GM19239 (cell line): Measurements from ENCODE around the gene TRPM7.
"Not testable (repeated sequence)": the region's sequence is repeated elsewhere in the genome, so short reads cannot be mapped to it uniquely, and the experiment has no call there.

Source experiments
- DNase-seq: peaks from one replicate; pipeline ENCODE4 v3.0.0; 2011; ENCODE audit warnings: low spot score; ENCODE audit not compliant: insufficient read length
- FAIRE-seq: peaks from 2 replicates; lab custom pipeline; 2011; peaks lifted over from hg19 to GRCh38; lab: Jason Lieb, UNC

The TRPM7 gene

GRCh38 chr15:50686469-50687301 lies at the start of gene TRPM7:
Gene TRPM7 (minus strand): TSS chr15:50686797. CDS start chr15:50686533, 264 bp downstream.
- peak; percentile 81 for DNase-seq
- no peak for FAIRE-seq

- no peak for DNase-seq
- no peak for FAIRE-seq
Observed at GRCh38 chr15:50735156-50735555, 48.6 kb upstream of the TRPM7 start.

GRCh38 chr15:50726315-50726714 lies 39.7 kb upstream of the TRPM7 start:
- FAIRE-seq: no peak
- DNase-seq: no peak

- DNase-seq: no peak
- no peak for FAIRE-seq
Observed at GRCh38 chr15:50718700-50719125, 32.1 kb upstream of the TRPM7 start.

- FAIRE-seq: no peak
- DNase-seq: no peak
Observed at GRCh38 chr15:50712018-50712417, 25.4 kb upstream of the TRPM7 start.

GRCh38 chr15:50710585-50710984 lies 24.0 kb upstream of the TRPM7 start:
- no peak for FAIRE-seq

GRCh38 chr15:50707878-50708427 lies 21.4 kb upstream of the TRPM7 start:
- DNase-seq (no peak), FAIRE-seq (no peak)

More at GRCh38 chr15:50710585-50710984, 24.0 kb upstream of the TRPM7 start:
- DNase-seq: no peak

- no peak for DNase-seq
- FAIRE-seq: no peak
Observed at GRCh38 chr15:50702762-50703334, 16.3 kb upstream of the TRPM7 start.

GRCh38 chr15:50698101-50698500 lies 11.5 kb upstream of the TRPM7 start:
- FAIRE-seq (no peak), DNase-seq (no peak)

- FAIRE-seq (no peak), DNase-seq (no peak)
Observed at GRCh38 chr15:50697109-50697797, 10.7 kb upstream of the TRPM7 start.

GRCh38 chr15:50694634-50695165 lies 8.1 kb upstream of the TRPM7 start:
- FAIRE-seq, DNase-seq: not testable (repeated sequence)

- no peak for DNase-seq
Observed at GRCh38 chr15:50687302-50687902, 805 bp upstream of the TRPM7 start.

GRCh38 chr15:50685976-50686468 lies 575 bp downstream of the TRPM7 start:
- FAIRE-seq: no peak
- peak; percentile 40 for DNase-seq

More at GRCh38 chr15:50687302-50687902, 805 bp upstream of the TRPM7 start:
- peak; percentile 78 for FAIRE-seq

- no peak for DNase-seq
- peak; percentile 70 for FAIRE-seq
Observed at GRCh38 chr15:50685191-50685975, 1.2 kb downstream of the TRPM7 start.

GRCh38 chr15:50681467-50681866 lies 5.1 kb downstream of the TRPM7 start:
- FAIRE-seq: no peak

GRCh38 chr15:50676799-50677483 lies 9.7 kb downstream of the TRPM7 start:
- FAIRE-seq (no peak), DNase-seq (no peak)

More at GRCh38 chr15:50681467-50681866, 5.1 kb downstream of the TRPM7 start:
- DNase-seq: no peak

- no peak for FAIRE-seq
- DNase-seq: no peak
Observed at GRCh38 chr15:50675535-50676144, 11.0 kb downstream of the TRPM7 start.

- no peak for FAIRE-seq
- DNase-seq: no peak
Observed at GRCh38 chr15:50670115-50670514, 16.5 kb downstream of the TRPM7 start.
